Measurements from ENCODE around the gene CNBP. TPM values are rescaled to one million over a fixed set of nuclear protein-coding genes. Genes with fewer than 3 reads are reported as not detected.

CNBP gene
- polyA plus RNA-seq (2013): 220 and 228 TPM in 2 replicates

GRCh38 chr3:129183569-129184395 lies at the start of gene CNBP:
Gene CNBP (minus strand): TSS chr3:129183896. CDS start chr3:129171757, 12,139 bp downstream.
- no peak within 1 kb of the TSS for H3K23ac ChIP-seq (ENCODE audit: low read length)
- peak within 1 kb of the TSS; percentile 80 for H2BK5ac ChIP-seq (ENCODE audit: low read depth, low read length, poor library complexity)
- H2AK5ac ChIP-seq (ENCODE audit: low read length): peak within 1 kb of the TSS; percentile 95
- no CpG with 5 or more reads among the region's 83 CpGs for WGBS (ENCODE audit: extremely low coverage, insufficient coverage, insufficient read length)
- peak within 1 kb of the TSS; percentile 31 for H2BK12ac ChIP-seq (ENCODE audit: low read length)
- no peaks in the 10 kb centered on the region for H3K4me1 ChIP-seq (ENCODE audit: control insufficient read depth in 1 of 2, insufficient read depth in 2 of 2, low read length in 2 of 2)
- H3K9ac ChIP-seq (ENCODE audit: low read length): peak within 1 kb of the TSS; percentile 96
- H3K4ac ChIP-seq (ENCODE audit: low read depth, low read length): peak within 1 kb of the TSS; percentile 100
- peak; percentile 96 to 98 for DNase-seq
- H3K27me3 ChIP-seq (ENCODE audit: insufficient read depth, low read length): no peaks in the 10 kb centered on the region
- peak within 1 kb of the TSS; percentile 90 for H4K12ac ChIP-seq (ENCODE audit: low read depth, low read length)
- H3K79me2 ChIP-seq (ENCODE audit: control insufficient read depth, insufficient read depth, low read length, poor library complexity): peaks cover 31% of the 10 kb centered on the region
- peaks cover 12% of the 10 kb centered on the region for H3K79me1 ChIP-seq (ENCODE audit: low read length)
- H3K4me2 ChIP-seq (ENCODE audit: low read length): peak within 1 kb of the TSS; percentile 90
- H4K8ac ChIP-seq (ENCODE audit: low read depth, low read length): peak within 1 kb of the TSS; percentile 97
- peak within 1 kb of the TSS; percentile 87 for H3K27ac ChIP-seq (ENCODE audit: low read depth, low read length)
- peak within 1 kb of the TSS; percentile 81 for H3K14ac ChIP-seq (ENCODE audit: low read length)
- peaks cover 6 to 11% of the 10 kb centered on the region in 2 experiments for H3K36me3 ChIP-seq (ENCODE audit: control insufficient read depth in 1 of 2, insufficient read depth in 2 of 2, low read length in 2 of 2)
- peak within 1 kb of the TSS; percentile 95 for H4K91ac ChIP-seq (ENCODE audit: low read depth, low read length)
- peak within 1 kb of the TSS; percentile 81 for H2BK120ac ChIP-seq (ENCODE audit: insufficient read depth, low read length, poor library complexity)
- peak within 1 kb of the TSS; percentile 76 for H2AFZ ChIP-seq (ENCODE audit: insufficient read depth, low read length, poor library complexity)
- H3K18ac ChIP-seq (ENCODE audit: low read length): peak within 1 kb of the TSS; percentile 91
- peak within 1 kb of the TSS; percentile 97 for H3K4me3 ChIP-seq (ENCODE audit: low read depth, low read length)
- H3K9me3 ChIP-seq (ENCODE audit: insufficient read depth, low read depth, low read length): no peaks in the 10 kb centered on the region

DNA sequence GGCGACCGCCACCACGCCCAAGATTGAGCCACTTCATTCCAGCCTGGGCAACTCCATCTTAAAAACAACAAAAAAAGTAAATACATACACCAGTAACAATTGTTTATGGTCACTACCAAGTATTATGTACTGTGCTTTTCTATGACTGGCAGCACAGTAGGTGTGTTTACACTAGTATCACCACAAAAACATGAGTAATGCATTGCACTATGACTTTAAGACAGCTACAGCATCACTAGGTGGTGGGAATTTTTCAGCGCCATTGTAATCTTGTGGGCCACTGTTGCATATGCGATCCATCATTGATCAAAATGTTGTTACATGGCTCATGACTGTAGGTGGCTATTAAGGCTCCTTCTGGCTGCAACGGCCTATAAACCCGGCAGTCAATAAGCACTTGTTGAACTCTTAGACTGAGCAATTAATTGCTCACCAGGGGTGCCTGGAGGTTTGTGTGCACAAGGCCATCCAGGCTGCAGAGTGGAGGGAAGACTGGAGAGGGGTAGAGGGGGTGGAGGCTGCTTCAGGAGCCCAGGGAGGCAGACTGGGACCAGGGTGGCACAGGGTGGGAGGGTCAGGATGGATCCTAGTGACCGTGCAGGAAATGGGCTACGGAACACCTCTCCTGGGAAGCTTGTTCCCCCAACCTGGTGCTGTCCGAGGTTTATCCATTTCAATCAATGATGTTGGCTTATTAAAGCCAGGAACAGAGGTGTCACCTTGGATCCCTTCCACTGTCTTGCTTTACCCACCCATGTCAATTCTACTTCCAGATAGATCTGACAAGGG lies 47.8 kb upstream of the CNBP start:
- no peak overlapping the region for H2AFZ ChIP-seq (ENCODE audit: insufficient read depth, low read length, poor library complexity)
- H3K4me2 ChIP-seq (ENCODE audit: low read length): no peak overlapping the region
- no peak overlapping the region for H3K27ac ChIP-seq (ENCODE audit: low read depth, low read length)
- no peak overlapping the region for H2AK5ac ChIP-seq (ENCODE audit: low read length)
- no peak overlapping the region for H3K4ac ChIP-seq (ENCODE audit: low read depth, low read length)
- peaks cover 8% of the 10 kb centered on the region for H3K79me1 ChIP-seq (ENCODE audit: low read length)
- no peak for DNase-seq
- no peak overlapping the region for H3K9ac ChIP-seq (ENCODE audit: low read length)
- no peak overlapping the region for H2BK120ac ChIP-seq (ENCODE audit: insufficient read depth, low read length, poor library complexity)
- no peak overlapping the region for H2BK5ac ChIP-seq (ENCODE audit: low read depth, low read length, poor library complexity)
- H3K23ac ChIP-seq (ENCODE audit: low read length): no peak overlapping the region
- peaks cover 10 to 11% of the 10 kb centered on the region in 2 experiments for H3K4me1 ChIP-seq (ENCODE audit: control insufficient read depth in 1 of 2, insufficient read depth in 2 of 2, low read length in 2 of 2)
- H3K79me2 ChIP-seq (ENCODE audit: control insufficient read depth, insufficient read depth, low read length, poor library complexity): no peaks in the 10 kb centered on the region
- H3K14ac ChIP-seq (ENCODE audit: low read length): no peak overlapping the region
- no peak overlapping the region for H4K12ac ChIP-seq (ENCODE audit: low read depth, low read length)
- no peak overlapping the region for H3K4me3 ChIP-seq (ENCODE audit: low read depth, low read length)
- no peaks in the 10 kb centered on the region for H3K27me3 ChIP-seq (ENCODE audit: insufficient read depth, low read length)
- H3K9me3 ChIP-seq (ENCODE audit: insufficient read depth, low read depth, low read length): peaks cover 3% of the 10 kb centered on the region
- H4K91ac ChIP-seq (ENCODE audit: low read depth, low read length): no peak overlapping the region
- no peaks in the 10 kb centered on the region for H3K36me3 ChIP-seq (ENCODE audit: control insufficient read depth in 1 of 2, insufficient read depth in 2 of 2, low read length in 2 of 2)
- no CpG with 5 or more reads among the region's 10 CpGs for WGBS (ENCODE audit: extremely low coverage, insufficient coverage, insufficient read length)
- H4K8ac ChIP-seq (ENCODE audit: low read depth, low read length): no peak overlapping the region
- no peak overlapping the region for H2BK12ac ChIP-seq (ENCODE audit: low read length)
- no peak overlapping the region for H3K18ac ChIP-seq (ENCODE audit: low read length)

GRCh38 chr3:129230311-129231019 lies 46.8 kb upstream of the CNBP start:
- H3K27me3 ChIP-seq (ENCODE audit: insufficient read depth, low read length): no peaks in the 10 kb centered on the region
- peaks cover under 1% of the 10 kb centered on the region for H3K9me3 ChIP-seq (ENCODE audit: insufficient read depth, low read depth, low read length)
- no CpG with 5 or more reads among the region's 7 CpGs for WGBS (ENCODE audit: extremely low coverage, insufficient coverage, insufficient read length)
- no peak overlapping the region for H4K91ac ChIP-seq (ENCODE audit: low read depth, low read length)
- H3K79me1 ChIP-seq (ENCODE audit: low read length): peaks cover 8% of the 10 kb centered on the region
- H2BK5ac ChIP-seq (ENCODE audit: low read depth, low read length, poor library complexity): no peak overlapping the region
- H3K4ac ChIP-seq (ENCODE audit: low read depth, low read length): no peak overlapping the region
- no peak overlapping the region for H2AFZ ChIP-seq (ENCODE audit: insufficient read depth, low read length, poor library complexity)
- H3K9ac ChIP-seq (ENCODE audit: low read length): no peak overlapping the region
- H2AK5ac ChIP-seq (ENCODE audit: low read length): no peak overlapping the region
- no peak overlapping the region for H3K14ac ChIP-seq (ENCODE audit: low read length)
- H2BK120ac ChIP-seq (ENCODE audit: insufficient read depth, low read length, poor library complexity): no peak overlapping the region
- peak in 1 of 2 donors; percentile 72 for DNase-seq
- H3K4me3 ChIP-seq (ENCODE audit: low read depth, low read length): no peak overlapping the region
- no peak overlapping the region for H3K18ac ChIP-seq (ENCODE audit: low read length)
- no peak overlapping the region for H3K27ac ChIP-seq (ENCODE audit: low read depth, low read length)
- peaks cover 10 to 11% of the 10 kb centered on the region in 2 experiments for H3K4me1 ChIP-seq (ENCODE audit: control insufficient read depth in 1 of 2, insufficient read depth in 2 of 2, low read length in 2 of 2)
- H2BK12ac ChIP-seq (ENCODE audit: low read length): no peak overlapping the region
- no peaks in the 10 kb centered on the region for H3K36me3 ChIP-seq (ENCODE audit: control insufficient read depth in 1 of 2, insufficient read depth in 2 of 2, low read length in 2 of 2)
- H4K8ac ChIP-seq (ENCODE audit: low read depth, low read length): no peak overlapping the region
- H4K12ac ChIP-seq (ENCODE audit: low read depth, low read length): no peak overlapping the region
- H3K23ac ChIP-seq (ENCODE audit: low read length): no peak overlapping the region
- no peaks in the 10 kb centered on the region for H3K79me2 ChIP-seq (ENCODE audit: control insufficient read depth, insufficient read depth, low read length, poor library complexity)
- H3K4me2 ChIP-seq (ENCODE audit: low read length): no peak overlapping the region

Measured in trophoblast cell (in vitro differentiated cells and primary cell).